T-helper 22 cell (primary cell): ENCODE data around the gene KCNB1.

ENCODE experiments used
- DNase-seq: peaks from one replicate; pipeline ENCODE4 v3.0.0-alpha.2; 2020; ENCODE audit warnings: low read depth

Gene KCNB1

GRCh38 chr20:49482621-49483017, at the start of gene KCNB1:
Gene KCNB1 (minus strand): TSS chr20:49482668. CDS start chr20:49482480, 188 bp downstream.
- DNase-seq: no peak

GRCh38 chr20:49529470-49529869, 47.0 kb upstream of the KCNB1 start:
- no peak for DNase-seq

DNA sequence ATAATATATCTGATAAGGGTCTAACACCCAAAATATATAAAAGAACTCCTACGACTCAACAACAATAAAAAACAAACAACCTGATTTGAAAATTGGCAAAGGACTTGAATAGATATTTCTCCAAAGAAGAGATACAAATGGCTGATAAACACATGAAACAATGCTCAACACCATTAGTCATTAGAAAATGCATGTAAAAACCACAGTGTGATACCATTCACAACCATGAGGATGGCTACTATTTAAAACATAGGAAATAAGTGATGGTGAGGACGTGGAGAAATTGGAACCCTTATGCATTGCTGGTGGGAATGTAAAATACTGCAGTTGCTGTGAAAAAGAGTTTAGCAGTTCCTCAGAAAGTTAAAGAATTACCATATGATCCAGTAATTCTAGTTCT, 44.1 kb upstream of the KCNB1 start:
- DNase-seq: no peak

DNA sequence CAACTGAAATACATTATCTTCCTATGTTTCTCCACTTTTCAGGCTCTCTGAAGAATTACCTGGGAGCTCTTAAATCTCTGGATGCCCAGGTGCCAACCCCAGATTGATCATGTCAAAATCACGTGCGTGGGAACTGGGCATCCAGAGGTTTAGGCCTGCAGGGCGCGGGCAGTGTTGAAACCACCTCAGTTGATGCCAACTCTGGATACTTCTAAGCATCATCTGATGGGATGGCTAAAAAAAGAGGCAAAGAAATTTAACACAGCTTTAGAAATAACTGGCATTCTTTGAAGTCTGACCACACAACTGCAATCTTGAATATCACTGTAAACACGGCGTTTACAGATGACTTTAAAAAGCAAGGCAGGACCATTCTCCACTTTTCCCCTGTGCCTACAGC, 43.6 kb upstream of the KCNB1 start:
- DNase-seq: no peak

DNA sequence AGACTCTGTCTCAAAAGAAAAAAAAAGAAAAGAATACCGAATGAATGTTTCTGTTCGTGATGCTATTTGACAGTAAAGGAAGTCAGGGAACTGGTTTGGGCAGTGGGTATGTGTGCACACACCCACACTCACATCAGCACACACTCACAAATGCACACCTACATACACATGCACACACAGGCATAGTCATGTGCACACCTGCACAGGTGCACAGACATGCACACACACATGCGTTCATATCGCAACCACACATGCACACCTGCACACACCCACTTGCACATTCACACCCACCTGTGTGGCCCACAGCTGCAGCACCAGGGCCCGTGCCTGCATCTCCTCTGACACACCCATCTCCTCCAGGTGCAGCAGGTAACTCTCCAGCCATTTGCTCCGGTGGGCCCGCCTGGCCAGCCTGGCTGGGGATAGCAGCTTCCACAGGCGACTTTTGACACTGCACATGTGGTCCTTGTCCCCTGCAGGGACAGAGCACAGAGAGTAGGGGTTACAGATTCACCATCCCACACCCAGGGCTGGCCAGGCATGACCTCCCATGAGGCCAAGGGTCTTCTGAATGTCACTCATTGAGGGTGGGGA, 41.4 kb upstream of the KCNB1 start:
- DNase-seq: no peak

DNA sequence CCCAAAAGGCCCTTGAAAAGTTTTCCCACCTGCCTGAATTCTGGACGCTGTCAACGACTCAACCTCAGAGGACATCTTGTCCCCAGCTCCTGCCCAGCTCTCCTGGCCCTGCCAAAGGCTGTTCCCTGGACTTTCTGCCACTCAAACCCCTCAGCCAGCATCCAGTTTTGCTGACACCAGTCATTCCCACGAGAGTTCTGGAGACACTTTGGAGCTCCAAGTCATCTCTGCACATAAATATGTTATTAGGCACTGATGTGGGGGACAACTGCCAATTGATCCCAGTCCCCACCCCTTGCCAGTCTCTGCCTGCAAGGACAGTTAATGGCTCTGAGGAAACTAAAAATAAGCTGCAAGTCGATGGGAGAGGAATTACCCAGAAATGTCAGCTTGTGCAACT, 38.9 kb upstream of the KCNB1 start:
- DNase-seq: no peak

DNA sequence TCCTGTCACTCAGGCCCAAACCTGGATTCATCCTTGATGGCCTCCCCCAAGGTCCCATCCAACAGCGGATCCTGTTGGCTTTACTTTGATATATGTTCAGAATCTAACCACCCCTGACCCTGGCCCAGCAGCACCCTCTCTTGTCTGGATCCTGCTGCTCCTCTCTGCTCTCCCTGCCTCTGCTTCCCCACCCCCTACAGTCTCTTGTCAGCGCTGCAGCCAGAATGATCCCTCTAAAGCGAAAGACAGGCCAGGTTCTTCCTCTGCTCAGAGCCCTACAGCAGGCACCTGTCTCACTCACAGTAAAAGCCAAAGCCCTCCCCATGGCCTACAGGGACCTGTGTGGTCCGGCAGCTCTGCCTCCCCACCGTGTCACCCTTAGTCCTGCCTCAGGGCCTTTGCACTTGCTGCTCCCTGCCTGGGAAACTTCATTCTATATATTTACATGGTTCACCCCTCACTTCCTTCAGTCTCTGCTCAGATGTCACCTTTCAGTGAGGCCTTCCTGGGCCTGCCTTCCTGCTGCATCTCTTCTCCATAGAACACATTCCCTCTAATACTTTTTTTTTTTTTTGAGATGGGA, 37.4 kb upstream of the KCNB1 start:
- no peak for DNase-seq

GRCh38 chr20:49519212-49519712, 36.8 kb upstream of the KCNB1 start:
- no peak for DNase-seq

- DNase-seq: no peak
Measured at GRCh38 chr20:49518576-49518975, 36.1 kb upstream of the KCNB1 start.

DNA sequence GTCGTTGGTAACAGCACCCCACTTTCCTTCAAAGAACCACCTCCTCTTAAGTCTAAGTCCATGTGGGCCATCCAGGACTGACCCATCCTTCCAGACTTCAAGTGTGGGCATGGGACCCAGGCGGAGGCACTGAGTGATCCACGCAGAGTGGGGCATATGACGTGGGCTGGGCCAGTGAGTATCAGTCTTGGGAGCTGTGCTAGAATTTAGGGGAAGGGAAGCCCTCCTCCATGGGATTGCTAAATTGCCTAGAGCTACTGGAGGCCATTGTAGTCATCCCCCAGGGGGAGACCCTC, 35.3 kb upstream of the KCNB1 start:
- no peak for DNase-seq

DNA sequence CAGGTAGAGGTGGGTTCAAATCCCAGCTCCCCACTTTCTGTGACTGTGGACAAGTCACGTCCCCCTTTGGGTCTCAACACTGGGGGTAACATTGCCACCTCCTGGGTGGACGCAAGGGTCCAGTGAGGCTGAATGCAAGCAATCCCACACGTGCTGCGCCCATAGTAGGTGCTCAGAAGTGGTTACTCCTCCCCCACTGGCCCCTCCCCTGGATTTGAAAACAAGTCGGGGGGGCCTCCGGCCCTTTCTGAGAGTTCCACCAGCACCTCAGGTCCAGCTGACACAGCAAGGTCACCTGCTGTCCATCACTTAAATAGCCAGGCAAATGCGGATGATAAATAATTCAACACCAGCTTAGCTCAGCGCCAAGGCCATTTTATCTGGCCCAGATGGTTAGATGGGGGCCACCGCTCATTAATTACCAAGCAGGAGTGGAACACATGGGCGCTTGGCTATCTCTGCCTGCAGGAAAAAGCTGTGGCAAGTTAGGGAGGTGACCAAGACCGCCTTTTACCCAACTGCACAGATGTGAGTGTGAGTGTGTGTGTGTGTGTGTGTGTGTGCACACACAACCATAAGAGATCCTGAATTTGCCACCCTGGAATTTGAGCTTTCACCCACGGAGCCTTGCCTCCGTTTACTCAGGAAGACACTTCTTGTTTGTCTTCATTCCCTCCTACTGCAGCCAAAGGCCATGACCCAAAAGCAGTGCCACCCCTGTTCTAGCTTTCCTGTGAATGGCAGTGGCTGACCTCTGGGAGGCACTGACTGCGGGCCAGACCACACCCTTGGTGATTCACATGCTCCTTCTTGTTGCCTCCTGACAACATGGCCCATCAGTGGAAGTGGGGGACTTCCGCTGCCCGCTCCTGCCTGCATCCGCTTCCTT, 34.7 kb upstream of the KCNB1 start:
- no peak for DNase-seq

DNA sequence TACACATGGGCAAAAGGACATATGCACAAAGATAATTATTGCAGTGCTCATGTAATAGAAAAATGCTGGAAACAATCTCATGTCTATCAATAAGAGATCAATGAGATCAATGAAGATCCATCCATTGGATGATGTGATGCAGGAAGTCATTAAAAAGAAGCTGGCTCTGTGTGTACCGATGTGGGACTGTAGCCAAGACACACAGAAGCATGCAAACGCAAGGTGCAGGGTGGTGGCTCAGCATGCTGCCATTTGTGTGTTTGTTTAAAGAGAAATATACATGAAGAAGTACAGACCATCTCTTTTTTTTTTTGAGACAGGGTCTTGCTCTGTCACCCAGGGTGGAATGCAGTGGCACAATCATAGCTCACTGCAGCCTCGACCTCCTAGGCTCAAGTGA, 33.1 kb upstream of the KCNB1 start:
- DNase-seq: no peak

- no peak for DNase-seq
Measured at GRCh38 chr20:49513517-49513916, 31.0 kb upstream of the KCNB1 start.

- DNase-seq: no peak
Measured at GRCh38 chr20:49513009-49513408, 30.5 kb upstream of the KCNB1 start.

DNA sequence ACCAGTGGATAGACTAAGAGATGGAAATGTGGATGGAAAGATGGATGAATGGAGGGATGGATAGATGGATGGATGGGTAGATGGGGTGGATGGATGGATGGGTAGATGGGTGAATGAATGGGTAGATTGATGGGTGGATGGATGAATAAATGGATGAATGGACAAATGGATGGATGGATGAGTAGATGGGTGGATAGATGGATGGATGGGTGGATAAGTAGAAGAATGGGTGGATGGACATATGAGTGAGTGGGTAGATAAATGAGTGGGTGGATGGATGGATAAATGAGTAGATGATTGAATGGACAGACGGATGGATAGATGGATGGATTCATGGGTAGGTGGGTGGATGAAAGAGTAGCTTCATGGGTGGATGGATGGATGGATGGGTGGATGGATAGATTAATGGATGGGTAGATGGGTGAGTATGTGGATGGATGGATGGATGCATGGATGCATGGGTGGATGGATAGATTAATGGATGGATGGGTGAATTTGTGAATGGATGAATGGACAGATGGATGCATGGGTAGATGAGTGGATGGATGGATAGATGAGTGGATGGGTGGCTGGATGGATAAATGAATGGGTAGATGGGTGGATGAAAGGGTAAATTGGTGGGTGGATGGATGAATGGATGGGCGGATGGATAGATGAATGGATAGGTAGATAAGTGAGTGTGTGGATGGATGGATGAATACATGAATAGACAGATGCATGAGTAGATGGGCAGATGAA, 29.5 kb upstream of the KCNB1 start:
- DNase-seq: no peak

- DNase-seq: no peak
Measured at GRCh38 chr20:49510562-49511122, 28.2 kb upstream of the KCNB1 start.

- DNase-seq: no peak
Measured at GRCh38 chr20:49508435-49509199, 26.1 kb upstream of the KCNB1 start.

- no peak for DNase-seq
Measured at GRCh38 chr20:49507741-49508434, 25.4 kb upstream of the KCNB1 start.

DNA sequence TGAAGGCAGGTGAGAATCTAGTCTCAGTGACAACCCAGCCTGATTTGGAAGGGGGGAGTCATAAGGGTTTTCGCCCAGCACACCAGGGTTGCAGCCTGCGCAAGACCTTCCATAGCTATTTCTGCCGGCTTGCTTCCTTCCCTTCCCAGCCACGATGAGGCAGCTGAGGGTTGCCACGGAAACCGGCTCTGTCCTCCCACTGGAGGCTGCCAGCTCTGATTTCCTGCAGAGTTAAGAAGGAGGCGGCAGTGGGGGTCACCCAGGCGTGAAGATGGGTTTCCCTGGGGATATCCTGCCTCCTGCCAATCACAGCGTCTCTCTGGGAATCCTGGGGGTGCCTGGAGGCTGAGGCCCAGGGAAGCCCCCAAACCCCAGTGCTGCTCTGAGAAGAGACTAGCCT, 23.1 kb upstream of the KCNB1 start:
- no peak for DNase-seq

DNA sequence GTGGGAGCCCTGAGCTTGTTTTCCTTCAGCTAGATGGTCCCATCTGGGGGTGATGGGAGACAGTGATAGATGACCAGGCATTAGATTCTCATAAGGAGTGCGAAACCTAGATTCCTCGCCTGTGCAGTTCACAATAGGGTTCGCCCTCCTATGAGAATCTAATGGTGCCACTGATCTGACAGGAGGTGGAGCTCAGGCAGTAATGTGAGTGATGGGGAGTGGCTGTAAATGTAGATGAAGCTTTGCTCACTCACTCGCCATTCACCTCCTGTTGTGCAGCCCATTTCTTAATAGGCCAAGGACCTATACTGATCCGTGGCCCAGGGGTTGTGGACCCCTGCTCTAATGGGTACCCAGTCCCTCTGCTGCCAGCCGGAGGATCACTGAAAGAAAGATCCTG, 20.7 kb upstream of the KCNB1 start:
- DNase-seq: no peak

GRCh38 chr20:49501917-49502316, 19.4 kb upstream of the KCNB1 start:
- no peak for DNase-seq
